Measurements from ENCODE around the gene ATP11B. TPM values are rescaled to one million over a fixed set of nuclear protein-coding genes. Genes with fewer than 3 reads are reported as not detected.

The ATP11B gene
- total RNA-seq, 2 donors from 2014 or later: 68.8 to 68.9 TPM

DNA sequence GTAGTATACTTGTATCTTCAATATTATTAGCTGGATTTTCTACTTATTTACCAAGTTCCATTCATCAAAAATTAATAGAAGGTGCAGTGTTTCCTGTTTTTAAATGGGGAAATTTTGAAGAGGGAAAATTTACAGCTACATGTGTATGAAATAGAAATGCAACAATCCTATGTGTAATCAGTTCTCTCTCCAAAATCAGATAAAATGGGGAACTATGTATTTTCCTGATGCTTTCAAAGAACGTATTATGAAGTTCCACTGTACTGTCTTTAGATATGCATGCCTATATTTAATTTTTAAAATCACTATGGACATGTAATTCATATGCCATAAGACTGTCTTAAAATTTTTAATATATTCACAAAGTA is 143.6 kb downstream of the ATP11B start:
- TF ChIP-seq, protein P1, sequence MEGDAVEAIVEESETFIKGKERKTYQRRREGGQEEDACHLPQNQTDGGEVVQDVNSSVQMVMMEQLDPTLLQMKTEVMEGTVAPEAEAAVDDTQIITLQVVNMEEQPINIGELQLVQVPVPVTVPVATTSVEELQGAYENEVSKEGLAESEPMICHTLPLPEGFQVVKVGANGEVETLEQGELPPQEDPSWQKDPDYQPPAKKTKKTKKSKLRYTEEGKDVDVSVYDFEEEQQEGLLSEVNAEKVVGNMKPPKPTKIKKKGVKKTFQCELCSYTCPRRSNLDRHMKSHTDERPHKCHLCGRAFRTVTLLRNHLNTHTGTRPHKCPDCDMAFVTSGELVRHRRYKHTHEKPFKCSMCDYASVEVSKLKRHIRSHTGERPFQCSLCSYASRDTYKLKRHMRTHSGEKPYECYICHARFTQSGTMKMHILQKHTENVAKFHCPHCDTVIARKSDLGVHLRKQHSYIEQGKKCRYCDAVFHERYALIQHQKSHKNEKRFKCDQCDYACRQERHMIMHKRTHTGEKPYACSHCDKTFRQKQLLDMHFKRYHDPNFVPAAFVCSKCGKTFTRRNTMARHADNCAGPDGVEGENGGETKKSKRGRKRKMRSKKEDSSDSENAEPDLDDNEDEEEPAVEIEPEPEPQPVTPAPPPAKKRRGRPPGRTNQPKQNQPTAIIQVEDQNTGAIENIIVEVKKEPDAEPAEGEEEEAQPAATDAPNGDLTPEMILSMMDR (IDR thresholded peaks at IDR 0.05): no peak
- Histone ChIP-seq H3K36me3 (no peaks in the 10 kb centered on the region), H3K4me1 (ENCODE audit: control insufficient read depth in 1 of 2, low read depth in 2 of 2) (no peaks in the 10 kb centered on the region), H3K4me3 (no peak overlapping the region), H3K27me3 (replicated peaks; ENCODE audit: insufficient read depth) (no peaks in the 10 kb centered on the region), H3K9me3 (peaks cover 6% of the 10 kb centered on the region), H3K27ac (no peak overlapping the region)
- ATAC-seq (ENCODE audit: insufficient number of reproducible peaks, low FRiP score, low read depth): no peak
- DNase-seq (ENCODE audit: low spot score): no peak

DNA sequence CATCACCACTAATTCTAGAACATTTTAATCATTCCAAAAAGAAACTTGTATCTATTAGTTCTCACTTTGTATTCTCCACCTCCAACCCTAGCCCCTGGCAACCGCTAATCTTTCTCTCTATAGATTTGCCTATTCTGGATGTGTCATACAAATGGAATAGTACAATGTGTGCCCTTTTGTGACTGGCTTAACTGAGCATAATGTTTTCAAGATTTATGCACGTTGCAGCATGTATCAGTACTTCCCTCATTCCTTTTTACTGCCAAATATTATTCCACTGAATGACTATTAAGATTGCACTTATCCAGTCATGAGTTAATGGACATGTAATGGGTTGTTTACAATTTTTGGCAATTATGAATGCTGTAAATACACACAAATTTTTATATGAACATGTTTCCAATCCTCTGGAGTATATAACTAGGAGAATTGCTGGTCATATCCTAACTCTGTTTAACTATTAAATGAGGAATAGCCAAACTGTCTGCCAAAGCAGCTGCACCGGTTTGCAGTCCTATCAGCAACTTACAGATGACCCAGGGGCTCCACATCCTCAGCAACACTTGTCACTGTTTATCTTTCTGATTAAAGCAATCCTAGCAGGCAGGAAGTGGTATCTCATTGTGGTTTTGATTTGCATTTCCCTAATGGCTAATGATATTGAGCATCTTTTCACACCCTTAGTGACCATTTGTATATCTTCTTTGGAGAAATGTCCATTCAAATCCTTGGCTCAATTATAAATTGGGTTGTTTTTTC is 144.2 kb downstream of the ATP11B start:
- DNase-seq (ENCODE audit: low spot score): no peak
- Histone ChIP-seq H3K36me3 (no peaks in the 10 kb centered on the region), H3K27ac (no peak overlapping the region), H3K27me3 (replicated peaks; ENCODE audit: insufficient read depth) (no peaks in the 10 kb centered on the region), H3K4me3 (no peak overlapping the region), H3K9me3 (peaks cover 5% of the 10 kb centered on the region), H3K4me1 (ENCODE audit: control insufficient read depth in 1 of 2, low read depth in 2 of 2) (no peaks in the 10 kb centered on the region)
- TF ChIP-seq, protein P1 (IDR thresholded peaks at IDR 0.05): no peak
- no peak for ATAC-seq (ENCODE audit: insufficient number of reproducible peaks, low FRiP score, low read depth)

DNA sequence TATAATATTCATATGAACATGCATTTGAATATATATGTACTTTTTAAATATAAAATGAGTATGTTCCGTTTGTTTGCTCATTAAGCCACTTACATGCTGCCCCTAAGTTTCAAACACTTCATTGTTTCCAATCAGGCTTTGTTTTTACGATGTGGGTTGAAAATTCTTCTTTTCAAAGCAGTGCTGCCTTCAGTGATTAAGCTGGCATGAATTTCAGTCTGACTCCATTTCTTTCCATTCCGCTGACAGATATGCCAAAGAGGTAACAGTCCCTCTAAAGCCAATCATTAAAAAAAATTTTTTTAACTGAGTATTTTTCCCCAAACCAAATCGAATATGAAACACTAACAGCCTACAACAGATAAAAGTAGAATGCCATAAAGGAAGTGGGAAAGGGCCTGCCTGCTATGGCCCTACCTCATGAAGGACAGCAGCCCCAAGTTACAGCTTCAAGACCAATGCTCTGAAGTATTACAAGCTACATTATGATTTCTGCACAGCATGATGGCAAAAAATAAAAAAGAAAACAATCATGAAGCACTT is 147.0 kb downstream of the ATP11B start:
- DNase-seq (ENCODE audit: low spot score) (no peak), ATAC-seq (ENCODE audit: insufficient number of reproducible peaks, low FRiP score, low read depth) (no peak)
- H3K9me3 ChIP-seq: no peaks in the 10 kb centered on the region
- H3K27me3 ChIP-seq (replicated peaks; ENCODE audit: insufficient read depth): no peaks in the 10 kb centered on the region
- H3K4me1 ChIP-seq (ENCODE audit: control insufficient read depth in 1 of 2, low read depth in 2 of 2): no peaks in the 10 kb centered on the region
- TF ChIP-seq, protein P1 (IDR thresholded peaks at IDR 0.05): no peak
- no peaks in the 10 kb centered on the region for H3K36me3 ChIP-seq
- no peak overlapping the region for H3K27ac ChIP-seq
- H3K4me3 ChIP-seq: no peak overlapping the region

DNA sequence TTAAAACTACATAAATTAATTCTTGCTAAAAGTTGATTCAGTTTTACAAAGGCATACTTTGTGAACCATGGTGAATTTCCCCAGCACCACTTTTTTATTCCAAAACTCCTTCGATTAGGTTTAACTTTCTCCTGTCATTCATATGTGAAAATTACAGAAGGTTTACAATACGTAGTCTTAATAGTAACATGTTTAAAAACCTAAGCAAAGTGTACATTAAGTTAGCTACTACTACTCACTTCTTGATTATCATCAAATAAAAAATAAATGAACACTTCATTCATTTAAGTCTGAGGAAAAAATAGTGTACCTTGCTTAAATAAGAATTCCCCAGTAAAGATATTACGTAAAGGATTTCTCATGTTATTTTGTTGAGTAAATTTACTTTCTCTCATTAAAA is 148.4 kb downstream of the ATP11B start:
- Histone ChIP-seq H3K27me3 (replicated peaks; ENCODE audit: insufficient read depth) (no peaks in the 10 kb centered on the region), H3K4me3 (no peak overlapping the region), H3K4me1 (ENCODE audit: control insufficient read depth in 1 of 2, low read depth in 2 of 2) (no peaks in the 10 kb centered on the region), H3K9me3 (no peaks in the 10 kb centered on the region), H3K27ac (no peak overlapping the region), H3K36me3 (peaks cover 6% of the 10 kb centered on the region)
- DNase-seq (ENCODE audit: low spot score): no peak
- ATAC-seq (ENCODE audit: insufficient number of reproducible peaks, low FRiP score, low read depth): no peak
- TF ChIP-seq, protein P1 (IDR thresholded peaks at IDR 0.05): no peak

DNA sequence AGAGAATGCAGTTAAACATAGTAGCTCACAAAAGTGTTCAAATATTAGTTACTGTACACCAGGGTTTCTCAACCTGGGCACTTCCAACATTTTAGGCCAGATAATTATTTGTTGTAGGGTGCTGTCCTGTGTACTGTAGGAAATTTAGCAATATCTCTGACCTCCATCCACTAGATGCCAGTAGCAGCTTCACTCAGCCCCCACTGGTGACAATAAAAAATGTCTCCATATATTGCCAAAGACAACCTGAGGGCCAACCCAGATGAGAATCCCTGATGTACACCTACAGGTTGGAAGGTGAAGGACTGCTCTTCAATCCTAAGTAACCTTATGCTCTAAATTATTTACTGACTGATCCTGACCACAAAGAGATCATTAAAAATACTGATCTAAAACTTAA is 154.6 kb downstream of the ATP11B start:
- no peaks in the 10 kb centered on the region for H3K4me1 ChIP-seq (ENCODE audit: control insufficient read depth in 1 of 2, low read depth in 2 of 2)
- ATAC-seq (ENCODE audit: insufficient number of reproducible peaks, low FRiP score, low read depth) (no peak), DNase-seq (ENCODE audit: low spot score) (no peak)
- H3K9me3 ChIP-seq: no peaks in the 10 kb centered on the region
- TF ChIP-seq, protein P1 (IDR thresholded peaks at IDR 0.05): no peak
- H3K36me3 ChIP-seq: peaks cover 15% of the 10 kb centered on the region
- no peaks in the 10 kb centered on the region for H3K27me3 ChIP-seq (replicated peaks; ENCODE audit: insufficient read depth)
- no peak overlapping the region for H3K27ac ChIP-seq
- H3K4me3 ChIP-seq: no peak overlapping the region

Measured in thoracic aorta (tissue), 2 donors.